GM21381 (cell line): ENCODE results near the gene CDX1.

Source experiments
- ATAC-seq: cut with Tn5 transposase; IDR thresholded peaks from one replicate; pipeline ENCODE4 v1.9.1; 2021; ENCODE audit warnings: mild to moderate bottlenecking, moderate library complexity; ENCODE audit not compliant: unreplicated experiment

The CDX1 gene

DNA sequence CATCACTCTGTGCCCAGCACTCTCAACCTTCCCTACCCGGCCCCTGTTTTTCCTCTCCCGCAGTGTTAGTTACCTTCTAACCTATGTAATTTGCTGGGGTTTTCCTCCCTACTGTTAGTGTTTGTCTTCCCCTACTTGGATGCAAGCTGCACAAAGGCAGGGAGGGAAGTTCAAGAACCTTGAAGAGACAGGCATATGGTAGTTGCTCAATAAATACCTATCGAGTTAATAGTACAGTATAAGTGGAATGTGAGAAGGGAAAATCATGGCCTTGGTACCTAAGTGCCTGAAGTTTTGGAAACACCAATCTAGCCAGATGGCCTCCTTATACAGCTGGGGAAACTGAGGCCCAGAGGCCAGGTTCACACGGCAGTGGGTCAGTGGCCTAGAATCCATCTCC, 35.1 kb upstream of the CDX1 start:
- no peak for ATAC-seq

- ATAC-seq, result no peak
Observed at GRCh38 chr5:150131978-150132694, 34.4 kb upstream of the CDX1 start.

DNA sequence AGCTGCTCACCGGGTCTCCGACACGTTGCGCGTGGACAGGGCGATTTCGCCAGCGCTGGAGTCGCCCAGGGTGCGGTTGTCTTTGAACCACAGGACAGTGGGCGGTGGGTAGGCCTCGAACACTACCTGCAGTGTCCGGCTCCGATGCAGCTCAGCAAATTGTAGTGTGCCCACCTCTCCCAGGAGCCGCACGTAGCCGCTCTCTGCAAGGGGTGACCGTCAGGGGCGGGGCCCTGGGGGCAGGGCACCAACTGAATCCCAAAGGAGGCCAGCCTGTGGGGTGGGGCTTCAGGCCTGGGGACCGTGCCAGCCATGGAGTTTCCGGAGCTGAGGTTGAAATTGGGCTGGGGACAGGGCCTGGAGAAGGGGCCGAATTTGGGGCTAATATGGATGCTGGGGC, 33.8 kb upstream of the CDX1 start:
- ATAC-seq, result no peak

DNA sequence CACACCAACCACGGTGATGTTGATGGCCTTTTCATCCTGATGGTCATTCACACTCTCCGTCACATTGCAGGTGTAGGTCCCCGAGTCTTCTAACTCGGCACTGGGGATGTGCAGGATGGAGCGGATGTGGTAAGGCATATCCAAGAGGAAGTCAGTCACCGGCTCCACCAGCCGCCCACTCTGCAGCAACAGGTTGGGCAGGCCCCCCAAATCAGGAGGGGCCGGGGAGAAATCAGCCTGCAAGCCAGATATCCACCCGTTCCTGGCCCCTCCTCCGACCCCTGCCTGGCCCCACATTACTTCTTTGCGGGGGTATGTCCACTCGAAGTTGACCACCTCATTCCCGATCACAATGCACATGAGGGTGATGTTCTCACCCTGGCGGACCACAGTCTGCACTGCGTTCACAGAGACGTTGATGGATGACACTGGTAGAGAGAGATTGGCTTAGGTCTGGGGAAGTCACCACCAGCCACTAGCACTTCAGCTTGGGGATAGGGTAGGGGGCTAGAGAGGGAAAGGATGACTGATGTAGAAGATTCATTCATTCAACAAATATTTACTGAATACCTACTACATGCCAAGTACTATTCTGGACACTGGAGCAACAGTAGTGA, 32.9 kb upstream of the CDX1 start:
- no peak for ATAC-seq

GRCh38 chr5:150134198-150134588, 32.4 kb upstream of the CDX1 start:
- no peak for ATAC-seq

DNA sequence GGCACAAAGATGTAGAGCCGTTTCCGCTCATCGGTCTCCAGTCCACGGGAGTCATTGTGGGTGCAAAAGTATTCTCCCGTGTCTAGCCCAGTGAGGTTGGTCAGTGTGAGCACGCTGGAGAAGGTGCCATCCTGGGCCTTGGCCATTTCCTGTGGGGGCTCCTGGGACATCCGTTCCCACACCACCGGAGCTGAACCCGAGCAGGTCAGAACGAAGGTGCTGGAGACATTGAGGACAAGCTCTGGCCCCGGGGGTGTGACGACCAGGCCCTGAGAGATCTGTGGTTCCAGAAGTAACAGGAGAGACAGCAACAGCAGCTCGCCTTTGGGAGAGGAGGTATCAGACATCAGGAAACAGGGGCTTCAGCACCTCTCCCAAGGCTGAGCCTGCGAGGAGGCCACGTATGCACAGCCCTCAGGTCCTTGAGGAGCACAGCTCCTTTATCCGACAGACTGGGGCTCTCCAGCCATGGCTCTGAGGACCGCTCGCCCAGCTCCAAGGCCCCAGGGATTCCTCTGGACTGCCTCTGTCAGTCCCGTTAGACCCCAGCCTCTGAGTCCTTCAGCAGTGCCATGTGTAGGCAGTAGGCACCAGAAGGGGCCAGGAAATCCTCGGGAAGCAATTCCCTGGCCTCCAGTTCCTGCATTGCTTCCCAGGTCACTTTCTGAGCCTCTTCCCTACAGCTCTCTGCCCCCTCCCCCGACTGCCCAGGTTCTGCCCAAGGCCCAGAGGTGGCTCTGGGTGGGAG, 30.8 kb upstream of the CDX1 start:
- no peak for ATAC-seq

DNA sequence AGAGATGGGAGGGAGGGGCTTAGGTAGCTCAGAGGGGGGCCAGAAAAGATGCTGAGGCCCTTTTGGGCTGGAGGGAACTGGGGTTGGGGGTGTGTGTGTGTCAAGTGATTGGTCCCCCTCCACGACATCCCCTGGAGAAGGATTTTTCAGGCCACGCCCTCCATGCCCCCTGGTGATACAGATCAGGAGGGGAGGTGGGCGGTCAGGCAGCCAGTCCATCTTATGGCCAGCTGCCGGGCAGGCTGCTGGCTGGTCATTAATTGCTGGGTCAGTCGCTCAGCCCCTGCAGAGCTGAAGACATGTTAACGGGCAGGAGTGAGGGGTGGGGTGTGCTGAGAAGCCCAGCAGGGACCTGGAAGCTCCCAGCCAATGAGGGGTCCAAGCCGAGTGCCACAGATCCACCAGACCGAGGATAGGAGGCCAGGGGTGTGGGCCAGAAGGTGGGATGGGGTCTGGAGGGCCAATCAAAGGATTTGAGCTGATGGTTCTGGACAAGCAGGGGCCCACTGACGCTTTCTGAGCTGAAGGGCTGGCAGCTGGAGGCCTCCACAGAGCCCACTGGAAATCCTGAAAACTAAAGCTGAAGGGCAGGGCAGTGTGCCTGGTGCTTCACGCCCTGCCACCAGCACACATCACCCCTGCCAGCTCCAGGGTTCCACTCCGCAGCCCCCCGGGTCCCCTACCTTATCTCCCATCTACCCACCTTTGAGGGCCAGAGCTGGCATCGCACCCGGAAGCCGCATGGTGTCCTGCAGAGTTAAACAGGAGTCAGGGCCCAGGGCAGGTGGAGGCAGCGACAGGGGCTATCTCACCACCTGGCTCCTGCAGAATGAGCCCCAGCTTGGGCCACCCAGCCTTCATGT, 30.0 kb upstream of the CDX1 start:
- no peak for ATAC-seq

DNA sequence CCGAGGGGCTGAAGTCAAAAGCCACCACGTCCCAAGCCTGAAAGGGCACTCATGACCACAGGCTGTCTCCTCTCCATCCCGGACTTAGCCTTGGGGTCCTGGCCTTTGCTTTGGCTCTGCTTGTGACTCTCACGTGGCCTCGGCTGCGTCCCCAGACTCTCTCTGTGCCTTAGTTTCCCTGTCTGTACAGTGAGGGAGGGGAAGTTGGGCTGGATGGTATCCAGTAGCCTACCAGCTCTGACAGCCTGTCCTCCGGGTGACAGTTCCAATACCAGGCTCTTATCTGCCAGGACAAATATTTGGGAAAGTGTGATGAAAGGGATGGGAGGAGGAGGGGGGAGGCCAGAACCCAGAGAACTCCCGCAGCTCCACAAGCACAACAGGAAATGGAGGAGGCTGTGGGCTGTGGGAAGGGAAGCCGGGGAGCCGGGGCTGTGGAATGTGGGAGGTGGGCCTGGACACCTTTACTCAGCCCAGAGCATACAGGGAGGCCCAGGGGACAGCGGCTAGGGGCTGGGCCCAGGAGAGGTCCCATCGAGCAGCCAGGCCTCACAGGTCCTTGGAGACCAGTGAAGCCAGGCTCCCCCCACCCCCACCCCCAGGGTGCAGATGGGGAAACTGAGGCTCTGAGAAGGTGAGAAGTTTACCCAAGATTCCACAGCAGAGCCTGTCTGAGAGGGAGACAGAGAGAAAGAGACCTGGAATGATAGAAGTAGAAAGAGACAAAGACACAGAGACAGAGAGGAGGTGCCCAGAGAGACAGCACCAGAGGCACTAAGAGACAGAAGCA, 29.2 kb upstream of the CDX1 start:
- no peak for ATAC-seq

GRCh38 chr5:150137997-150138396, 28.6 kb upstream of the CDX1 start:
- ATAC-seq, result no peak

DNA sequence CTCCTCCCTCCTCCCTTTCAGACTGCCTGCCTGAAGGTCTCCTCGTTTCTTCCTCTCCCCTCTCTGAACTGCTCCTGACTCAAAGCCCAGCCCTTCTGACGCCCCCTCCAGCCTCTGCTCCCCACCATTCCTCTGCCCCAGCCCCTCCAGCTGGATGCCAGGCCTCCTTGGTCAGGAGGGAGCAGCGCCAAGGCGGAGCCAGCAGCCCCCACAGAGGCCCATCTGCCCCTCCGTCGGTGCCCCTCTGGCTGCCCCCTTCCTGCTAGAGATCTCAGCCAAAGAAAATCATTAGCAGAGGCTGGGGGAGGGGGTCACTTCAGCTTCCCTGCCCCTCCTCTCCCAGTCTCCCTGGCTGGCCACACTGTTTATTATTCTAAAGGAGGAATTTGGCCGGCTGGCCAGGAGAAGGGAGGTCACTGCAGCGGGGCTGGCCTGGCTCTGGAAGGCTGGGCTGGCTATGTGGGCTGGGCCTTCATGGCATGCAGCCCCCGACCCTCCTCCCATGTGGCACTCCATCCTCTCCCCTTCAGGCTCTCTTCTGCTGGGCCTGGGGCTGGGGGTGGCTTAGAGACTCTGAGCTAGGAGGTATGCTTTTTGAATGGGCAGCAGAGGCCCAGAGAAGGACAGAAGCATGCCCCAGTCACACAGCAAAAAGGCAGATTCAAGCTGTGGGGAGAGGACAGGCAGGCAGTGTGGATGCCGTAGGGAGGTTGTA, 27.9 kb upstream of the CDX1 start:
- ATAC-seq, result no peak

GRCh38 chr5:150139334-150139733, 27.2 kb upstream of the CDX1 start:
- no peak for ATAC-seq

- no peak for ATAC-seq
Observed at GRCh38 chr5:150140830-150141229, 25.7 kb upstream of the CDX1 start.

- no peak for ATAC-seq
Observed at GRCh38 chr5:150141544-150142184, 24.9 kb upstream of the CDX1 start.

GRCh38 chr5:150142185-150142958, 24.2 kb upstream of the CDX1 start:
- ATAC-seq, result no peak

- ATAC-seq, result no peak
Observed at GRCh38 chr5:150142959-150143349, 23.6 kb upstream of the CDX1 start.

DNA sequence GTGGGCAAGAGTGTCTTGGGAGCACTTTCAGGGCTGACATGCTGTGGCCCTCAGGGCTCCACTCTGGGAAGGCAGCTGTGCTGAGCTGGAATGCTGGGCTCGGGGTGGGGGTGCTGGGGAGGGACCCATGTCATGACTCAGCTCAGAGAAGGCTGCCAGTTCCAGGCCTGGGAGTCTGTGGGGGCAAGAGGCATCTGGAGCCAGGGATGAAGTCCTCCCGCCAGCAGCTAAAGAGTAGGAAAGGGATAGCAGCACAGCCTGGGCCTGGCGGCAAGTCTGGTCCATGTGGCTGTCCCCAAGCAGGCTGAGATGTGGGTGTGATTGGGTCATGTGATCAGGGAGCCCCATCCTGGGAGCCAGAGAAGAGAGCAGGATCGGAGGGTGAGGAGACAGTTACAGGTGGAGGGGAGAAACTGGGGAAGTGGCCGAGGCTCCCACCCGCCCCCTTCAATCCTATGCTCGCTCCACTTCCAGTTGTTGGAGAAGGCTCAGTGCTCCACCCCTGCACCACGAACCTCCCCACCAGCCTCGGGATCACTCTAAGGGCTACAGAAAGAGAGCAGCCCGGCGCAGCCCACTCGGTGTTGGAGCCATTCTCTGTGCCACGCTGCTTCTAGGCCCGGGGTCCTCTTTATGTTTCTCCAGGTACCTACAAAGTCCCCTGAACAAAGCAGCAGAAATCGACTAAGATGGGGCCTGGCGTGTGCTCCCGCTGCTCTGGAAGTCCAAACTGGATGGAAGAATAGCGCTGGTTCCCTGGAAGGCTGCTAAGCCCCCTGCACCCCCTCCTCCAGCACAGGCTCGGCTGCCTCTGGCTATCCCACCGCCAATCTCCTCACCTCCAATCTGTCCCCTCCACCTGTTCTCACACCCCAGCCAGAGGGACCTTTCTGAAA, 23.0 kb upstream of the CDX1 start:
- no peak for ATAC-seq

GRCh38 chr5:150144246-150144801, 22.3 kb upstream of the CDX1 start:
- ATAC-seq, result no peak
